PC-3 (cell line): ENCODE data around the gene SCN1B. TPM values are rescaled to one million over a fixed set of nuclear protein-coding genes. Genes with fewer than 3 reads are reported as not detected.

Experiments used
- ATAC-seq: fragments of 200-7000 bp; cut with Tn5 transposase; 2 replicates; pipeline ENCODE4 v1.9.1; 2020; ENCODE audit warnings: mild to moderate bottlenecking, moderate library complexity
- BruUV-seq: library from RNA; stranded (reverse); fragments of 400-500 nt; replicated peaks from 2 replicates; lab custom pipeline; 2021; lab: Mats Ljungman, UMichigan
- CTCF ChIA-PET: fragments of 300-600 bp; sonication (Branson Sonifier 250); formaldehyde crosslinking; loops from one replicate; lab custom pipeline; 2022; ENCODE audit warnings: antibody characterized with exemption; lab: Charles Lee
- POLR2A ChIA-PET: fragments of 300-600 bp; sonication (Branson Sonifier 250); formaldehyde crosslinking; loops from one replicate; lab custom pipeline; 2022; ENCODE audit warnings: antibody characterized with exemption; ENCODE audit not compliant: unreplicated experiment; lab: Charles Lee
- DNase-seq: peaks from one replicate; pipeline ENCODE4 v3.0.0-alpha.2; 2015
- H2AFZ ChIP-seq: fragments of 300-600 bp; sonication (generic); 2 replicates; pipeline ENCODE4 v1.6.0; 2016; ENCODE audit warnings: antibody characterized with exemption, low read length
- H3F3A ChIP-seq: fragments of 300-600 bp; sonication (generic); one replicate; pipeline ENCODE4 v1.6.0; 2017; ENCODE audit warnings: antibody characterized with exemption, low read length, control low read depth, mild to moderate bottlenecking; ENCODE audit not compliant: unreplicated experiment
- H3K27ac ChIP-seq: fragments of 300-600 bp; sonication (generic); 2 replicates; pipeline ENCODE4 v1.5.1; 2016; ENCODE audit warnings: mild to moderate bottlenecking, low read length
- H3K27me3 ChIP-seq: fragments of 300-600 bp; sonication (generic); 2 replicates; pipeline ENCODE4 v1.6.1; 2016; ENCODE audit warnings: low read length, mixed read lengths
- H3K36me3 ChIP-seq: fragments of 300-600 bp; sonication (generic); 2 replicates; pipeline ENCODE4 v1.6.1; 2016; ENCODE audit warnings: low read depth, mixed run types, low read length, mixed read lengths
- H3K4me1 ChIP-seq: fragments of 300-600 bp; sonication (generic); 2 replicates; pipeline ENCODE4 v1.5.1; 2016; ENCODE audit warnings: low read length; ENCODE audit not compliant: insufficient read depth
- H3K4me2 ChIP-seq: fragments of 300-600 bp; sonication (generic); 2 replicates; pipeline ENCODE4 v1.6.0; 2016; ENCODE audit warnings: low read length
- H3K4me3 ChIP-seq: fragments of 300-600 bp; sonication (generic); 2 replicates; pipeline ENCODE4 v1.5.1; 2016; ENCODE audit warnings: mild to moderate bottlenecking, low read length, mixed read lengths
- H3K79me2 ChIP-seq: fragments of 300-600 bp; sonication (generic); 2 replicates; pipeline ENCODE4 v1.6.1; 2017; ENCODE audit warnings: low read length, mixed read lengths
- H3K9ac ChIP-seq: fragments of 300-600 bp; sonication (generic); 2 replicates; pipeline ENCODE4 v1.6.0; 2016; ENCODE audit warnings: mild to moderate bottlenecking, low read length
- H3K9me2 ChIP-seq: fragments of 300-600 bp; sonication (generic); replicated peaks from 2 replicates; pipeline ENCODE4 v1.6.1; 2016; ENCODE audit warnings: mixed run types, low read length, mixed read lengths
- H3K9me3 ChIP-seq: fragments of 300-600 bp; sonication (generic); 2 replicates; pipeline ENCODE4 v1.6.1; 2016; ENCODE audit warnings: low read length, mixed read lengths
- H4K20me1 ChIP-seq: fragments of 300-600 bp; sonication (generic); 2 replicates; pipeline ENCODE4 v1.6.1; 2016; ENCODE audit warnings: low read length, mixed read lengths
- EZH2 ChIP-seq: fragments of 300-600 bp; sonication (generic); IDR thresholded peaks from one replicate; pipeline ENCODE4 v1.6.1; 2017; ENCODE audit warnings: antibody characterized with exemption, mild to moderate bottlenecking, low read length; ENCODE audit not compliant: unreplicated experiment
- EZH2phosphoT487 ChIP-seq: fragments of 300-600 bp; sonication (generic); IDR thresholded peaks from 2 replicates; pipeline ENCODE4 v1.6.1; 2018; ENCODE audit warnings: mild to moderate bottlenecking, antibody characterized with exemption, low read length, borderline replicate concordance
- intact Hi-C: fragments of 100-400 bp; cut with micrococcal nuclease; formaldehyde crosslinking; loops from 2 replicates; pipeline ENCODE4 v1.9.0; 2023
- total RNA-seq: library from RNA; depleted of rRNA; stranded (reverse); fragments of >200 nt; gene quantifications from 2 replicates; pipeline ENCODE4 v1.2.3, GENCODE V29; 2014
- TF ChIP-seq, protein P1 (sequence below): fragments of 300-600 bp; sonication (generic); conservative IDR thresholded peaks from 2 replicates; pipeline ENCODE4 v1.5.1; 2017; ENCODE audit warnings: antibody characterized with exemption, low read depth, mild to moderate bottlenecking, low read length

SCN1B gene
- total RNA-seq, 1 experiment from 2014 or later, result 1.7 TPM

GRCh38 chr19:34983786-34984185 is 46.5 kb upstream of the SCN1B start:
- POLR2A ChIA-PET, result no interaction called here
- CTCF ChIA-PET, result no interaction called here
- H3K9ac ChIP-seq, result no peak overlapping the region
- H3F3A ChIP-seq, result no peaks in the 10 kb centered on the region
- no peak overlapping the region for H3K4me2 ChIP-seq
- no peak for ATAC-seq
- no peaks in the 10 kb centered on the region for H3K79me2 ChIP-seq
- H3K36me3 ChIP-seq, result no peaks in the 10 kb centered on the region
- H3K4me1 ChIP-seq, result no peaks in the 10 kb centered on the region
- no TSS peak for BruUV-seq
- H3K27ac ChIP-seq, result no peak overlapping the region
- no peak overlapping the region for H3K4me3 ChIP-seq
- no peak for TF ChIP-seq EZH2phosphoT487
- TF ChIP-seq, protein P1, sequence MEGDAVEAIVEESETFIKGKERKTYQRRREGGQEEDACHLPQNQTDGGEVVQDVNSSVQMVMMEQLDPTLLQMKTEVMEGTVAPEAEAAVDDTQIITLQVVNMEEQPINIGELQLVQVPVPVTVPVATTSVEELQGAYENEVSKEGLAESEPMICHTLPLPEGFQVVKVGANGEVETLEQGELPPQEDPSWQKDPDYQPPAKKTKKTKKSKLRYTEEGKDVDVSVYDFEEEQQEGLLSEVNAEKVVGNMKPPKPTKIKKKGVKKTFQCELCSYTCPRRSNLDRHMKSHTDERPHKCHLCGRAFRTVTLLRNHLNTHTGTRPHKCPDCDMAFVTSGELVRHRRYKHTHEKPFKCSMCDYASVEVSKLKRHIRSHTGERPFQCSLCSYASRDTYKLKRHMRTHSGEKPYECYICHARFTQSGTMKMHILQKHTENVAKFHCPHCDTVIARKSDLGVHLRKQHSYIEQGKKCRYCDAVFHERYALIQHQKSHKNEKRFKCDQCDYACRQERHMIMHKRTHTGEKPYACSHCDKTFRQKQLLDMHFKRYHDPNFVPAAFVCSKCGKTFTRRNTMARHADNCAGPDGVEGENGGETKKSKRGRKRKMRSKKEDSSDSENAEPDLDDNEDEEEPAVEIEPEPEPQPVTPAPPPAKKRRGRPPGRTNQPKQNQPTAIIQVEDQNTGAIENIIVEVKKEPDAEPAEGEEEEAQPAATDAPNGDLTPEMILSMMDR, result no peak
- no peak for TF ChIP-seq EZH2
- intact Hi-C loops, result no loop called here
- H4K20me1 ChIP-seq, result no peaks in the 10 kb centered on the region
- H3K9me2 ChIP-seq, result no peaks in the 10 kb centered on the region
- H2AFZ ChIP-seq, result no peak overlapping the region
- no peaks in the 10 kb centered on the region for H3K27me3 ChIP-seq
- DNase-seq, result no peak
- no peaks in the 10 kb centered on the region for H3K9me3 ChIP-seq

- ATAC-seq, result no peak
- no peaks in the 10 kb centered on the region for H3K27me3 ChIP-seq
- H3K36me3 ChIP-seq, result no peaks in the 10 kb centered on the region
- CTCF ChIA-PET, result no interaction called here
- H2AFZ ChIP-seq, result no peak overlapping the region
- H3K4me2 ChIP-seq, result no peak overlapping the region
- H3K4me1 ChIP-seq, result no peaks in the 10 kb centered on the region
- no TSS peak for BruUV-seq
- H3K27ac ChIP-seq, result no peak overlapping the region
- H3K9ac ChIP-seq, result no peak overlapping the region
- POLR2A ChIA-PET, result no interaction called here
- H3K4me3 ChIP-seq, result no peak overlapping the region
- intact Hi-C loops, result no loop called here
- no peaks in the 10 kb centered on the region for H4K20me1 ChIP-seq
- H3K9me2 ChIP-seq, result no peaks in the 10 kb centered on the region
- TF ChIP-seq, protein P1, result no peak
- H3K79me2 ChIP-seq, result no peaks in the 10 kb centered on the region
- no peaks in the 10 kb centered on the region for H3K9me3 ChIP-seq
- H3F3A ChIP-seq, result no peaks in the 10 kb centered on the region
- no peak for DNase-seq
Observed at GRCh38 chr19:34984287-34984686, 46.0 kb upstream of the SCN1B start.

GRCh38 chr19:34985249-34986022 is 44.8 kb upstream of the SCN1B start:
- no peak overlapping the region for H3K4me2 ChIP-seq
- no peaks in the 10 kb centered on the region for H3K27me3 ChIP-seq
- no peak overlapping the region for H3K9ac ChIP-seq
- H3K4me3 ChIP-seq, result no peak overlapping the region
- no peaks in the 10 kb centered on the region for H3K4me1 ChIP-seq
- no peak for DNase-seq
- no TSS peak for BruUV-seq
- no peak overlapping the region for H2AFZ ChIP-seq
- no peak; the same call in 1 of the 2 replicates for ATAC-seq
- H3K79me2 ChIP-seq, result no peaks in the 10 kb centered on the region
- intact Hi-C loops, result no loop called here
- no peaks in the 10 kb centered on the region for H3K9me2 ChIP-seq
- no peaks in the 10 kb centered on the region for H3K9me3 ChIP-seq
- no peaks in the 10 kb centered on the region for H3F3A ChIP-seq
- CTCF ChIA-PET, result no interaction called here
- POLR2A ChIA-PET, result no interaction called here
- no peaks in the 10 kb centered on the region for H3K36me3 ChIP-seq
- no peak for TF ChIP-seq EZH2phosphoT487
- TF ChIP-seq, protein P1, result no peak
- TF ChIP-seq EZH2, result no peak
- H3K27ac ChIP-seq, result no peak overlapping the region
- no peaks in the 10 kb centered on the region for H4K20me1 ChIP-seq
